GM21515 (cell line): ENCODE measurements around the gene KMT5B.

Source experiments
- ATAC-seq: cut with Tn5 transposase; IDR thresholded peaks from one replicate; pipeline ENCODE4 v1.9.1; 2021; ENCODE audit not compliant: unreplicated experiment

Gene KMT5B

DNA sequence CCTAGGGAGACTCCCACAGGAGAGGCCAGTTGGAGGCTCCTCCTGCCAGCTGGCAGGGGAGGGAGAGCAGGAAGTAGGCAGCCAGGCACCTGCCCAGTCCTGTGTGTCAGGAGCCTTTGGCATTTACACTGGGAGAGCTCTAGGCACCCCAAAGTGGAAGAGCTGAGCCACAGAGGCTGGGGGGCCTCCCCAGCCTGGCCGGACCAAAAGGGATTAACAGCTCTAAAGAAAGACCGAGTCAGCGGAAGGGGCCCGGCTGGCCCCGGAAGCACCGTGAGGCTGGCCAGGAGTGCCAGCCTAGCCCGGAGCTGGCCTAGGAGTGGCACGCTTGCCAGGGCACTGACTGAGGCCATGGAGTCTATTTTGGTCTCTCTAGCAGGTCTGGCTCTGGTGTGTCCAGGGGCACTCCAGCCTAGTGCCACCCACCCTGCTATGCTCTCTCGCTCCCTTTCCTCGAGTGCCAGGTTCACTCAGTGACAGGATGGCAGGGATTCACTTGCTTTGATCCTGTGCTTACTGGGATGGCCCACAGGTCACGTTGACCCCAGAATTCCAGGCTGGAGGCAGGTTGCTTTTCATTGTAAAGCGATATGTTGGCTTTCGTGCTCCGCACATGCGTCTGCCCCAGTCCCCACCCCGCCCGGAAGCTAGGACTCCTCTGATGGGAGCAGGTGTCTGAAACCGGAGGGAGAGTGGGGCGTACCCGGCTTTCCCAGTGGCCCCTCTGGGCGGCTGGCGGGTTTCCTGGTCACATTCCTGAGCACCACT lies 3.3 kb upstream of the KMT5B start:
- ATAC-seq, result no peak

DNA sequence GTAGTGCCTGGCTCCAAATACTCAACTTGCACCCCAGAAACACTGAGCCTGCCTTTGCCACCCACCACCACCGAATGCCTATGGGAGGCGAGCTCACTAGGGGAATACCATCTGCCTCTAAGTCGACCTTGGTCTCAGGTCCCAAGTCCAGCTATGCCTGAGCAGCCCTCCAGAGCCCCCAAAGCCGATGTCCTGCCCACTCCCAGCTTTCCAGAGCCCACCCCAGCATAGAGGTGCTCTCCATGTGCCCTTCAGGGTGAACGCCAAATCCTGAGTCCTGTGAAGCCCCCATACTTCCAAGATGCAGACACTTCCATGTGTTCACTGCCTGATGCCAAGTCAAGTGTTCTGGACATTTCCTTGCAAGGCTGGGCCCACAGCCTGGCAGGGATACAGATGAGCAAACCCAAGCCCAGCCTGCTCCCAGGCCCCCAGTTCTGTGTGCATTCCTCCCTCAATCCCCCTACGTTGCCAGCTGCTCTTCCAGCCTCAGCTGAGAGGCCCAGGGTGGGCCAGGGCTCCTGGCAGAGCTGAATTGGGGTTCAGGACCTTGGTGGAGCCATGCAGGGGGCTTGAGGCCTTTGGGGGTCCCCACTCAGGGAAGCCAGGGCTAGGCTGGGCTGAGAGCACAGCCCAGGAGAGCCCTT lies 2.6 kb upstream of the KMT5B start:
- no peak for ATAC-seq

DNA sequence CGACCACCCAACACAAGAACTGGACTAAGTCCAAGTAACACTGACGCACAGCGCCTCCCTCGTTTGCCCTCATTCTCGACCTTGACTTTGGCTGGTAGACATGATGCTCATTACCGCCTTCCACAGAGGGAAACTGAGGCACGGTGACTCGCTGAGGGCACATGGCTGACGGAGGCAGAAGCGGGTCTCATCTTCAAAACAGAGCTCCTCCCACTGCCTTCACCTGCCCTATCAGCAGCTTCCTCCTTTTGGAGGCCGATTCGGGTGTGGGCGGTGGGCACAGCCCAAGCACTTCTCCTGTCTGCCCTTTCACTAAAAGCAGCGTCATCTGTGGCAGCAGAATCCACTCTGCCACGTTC lies 2.0 kb upstream of the KMT5B start:
- ATAC-seq, result no peak

DNA sequence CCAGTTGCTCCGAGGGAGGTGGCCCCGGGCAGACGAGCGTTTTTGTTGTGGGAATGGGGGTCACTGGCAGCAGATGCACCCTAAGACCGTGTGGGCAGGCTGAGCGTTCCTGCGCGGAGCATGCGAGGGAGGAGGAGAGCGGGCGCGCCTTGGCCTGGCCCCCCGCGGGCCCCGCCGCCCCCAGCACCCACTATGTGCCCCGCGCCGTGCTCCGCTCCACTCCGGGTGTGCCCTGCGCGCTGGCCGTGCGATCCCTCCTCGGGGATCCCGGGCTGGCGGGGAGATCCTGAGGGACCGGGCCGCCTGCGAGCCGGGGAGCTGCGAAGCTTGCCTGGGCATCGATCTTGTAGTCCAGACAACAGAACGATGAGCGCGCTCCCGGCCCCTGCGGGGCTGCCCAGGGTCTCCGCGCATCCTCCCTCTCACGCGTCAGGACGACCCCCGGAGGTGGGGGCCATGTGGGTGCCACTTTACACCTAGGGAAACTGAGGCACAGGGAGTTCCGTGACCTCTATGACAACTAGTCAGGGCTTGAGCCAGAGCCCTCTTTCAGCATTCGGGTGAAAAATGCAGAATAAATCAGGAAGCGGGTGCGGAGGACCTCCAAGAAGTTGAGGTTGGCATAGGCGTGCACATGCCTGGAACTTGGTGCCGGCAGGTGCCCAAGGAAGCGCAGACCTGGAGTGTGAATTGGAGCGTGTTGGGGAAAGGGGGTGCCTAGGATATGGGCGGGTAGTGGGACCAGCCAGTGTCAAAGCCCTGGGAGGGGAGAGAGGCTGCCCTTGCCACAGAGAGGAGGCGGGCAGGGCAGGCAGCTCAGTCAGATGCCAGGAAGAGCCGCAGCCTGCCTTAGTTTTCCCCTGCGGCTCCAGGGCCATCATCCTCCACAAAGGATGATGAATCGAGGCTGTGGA lies 1.3 kb upstream of the KMT5B start:
- no peak for ATAC-seq

DNA sequence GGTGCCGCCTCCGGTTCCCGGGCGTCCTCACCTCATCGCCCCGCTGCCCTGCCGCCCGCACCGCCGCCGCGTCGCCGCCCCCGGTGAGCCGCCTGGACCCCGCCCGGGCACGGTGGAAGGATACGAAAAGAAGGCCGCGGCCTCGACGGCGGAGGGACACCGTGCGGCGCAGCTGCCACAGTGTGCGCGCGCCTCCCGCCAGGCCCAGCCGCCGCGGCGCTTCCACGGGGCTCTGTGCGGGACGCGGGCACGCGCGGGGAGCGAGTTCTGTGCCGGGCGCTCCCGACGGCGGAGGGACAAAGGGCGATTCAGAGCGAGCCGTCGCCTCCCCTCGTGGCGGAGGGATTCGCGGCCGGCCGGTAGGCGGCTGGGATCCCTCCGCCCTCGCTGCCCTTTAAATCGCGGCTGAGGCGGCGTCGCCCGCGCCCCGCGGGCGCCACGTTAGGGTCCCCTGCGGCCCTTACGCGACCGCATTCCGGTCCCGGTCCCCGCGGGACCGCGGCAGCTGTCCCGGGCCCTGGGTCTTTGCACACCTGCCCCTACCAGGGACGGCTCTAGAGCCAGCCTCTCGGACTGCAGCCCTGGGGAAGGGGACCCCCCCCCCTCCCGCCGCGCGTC lies 568 bp upstream of the KMT5B start:
- ATAC-seq, result peak; percentile 46

DNA sequence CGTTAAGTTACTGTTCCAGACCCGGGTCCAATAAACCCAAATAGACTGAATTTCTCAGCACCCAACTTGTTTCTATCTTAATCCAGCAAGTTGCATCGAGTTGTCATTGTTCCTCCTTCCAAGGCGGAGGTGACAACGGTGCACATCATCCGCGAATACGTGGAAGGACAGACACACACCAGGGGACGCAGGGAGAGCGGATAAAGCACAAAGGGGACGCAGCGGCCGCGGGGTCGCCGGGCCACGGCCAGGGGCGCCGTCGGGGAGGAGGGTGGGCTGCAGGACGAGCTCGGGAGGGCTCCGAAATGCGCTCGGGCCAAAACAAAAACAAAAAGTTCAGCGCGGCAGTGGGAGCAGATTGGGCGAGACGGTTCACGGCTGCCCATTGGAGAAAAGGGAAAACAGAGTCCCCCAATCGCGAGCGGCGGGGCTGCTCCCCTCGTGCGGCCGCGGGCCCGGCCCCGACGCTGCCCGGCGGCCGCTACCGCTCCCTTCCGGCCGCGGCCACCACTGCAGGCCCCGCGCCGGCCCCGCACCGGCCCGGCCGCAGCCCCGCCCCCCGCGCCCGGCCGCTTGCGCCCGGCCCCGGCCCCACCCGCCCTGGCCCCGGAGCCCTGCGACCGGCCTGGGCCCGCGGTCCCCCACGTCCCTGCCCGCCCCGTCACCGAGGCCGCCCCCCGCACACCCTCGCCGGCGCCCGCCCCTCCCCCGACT lies 518 bp downstream of the KMT5B start:
- peak; percentile 55 for ATAC-seq

DNA sequence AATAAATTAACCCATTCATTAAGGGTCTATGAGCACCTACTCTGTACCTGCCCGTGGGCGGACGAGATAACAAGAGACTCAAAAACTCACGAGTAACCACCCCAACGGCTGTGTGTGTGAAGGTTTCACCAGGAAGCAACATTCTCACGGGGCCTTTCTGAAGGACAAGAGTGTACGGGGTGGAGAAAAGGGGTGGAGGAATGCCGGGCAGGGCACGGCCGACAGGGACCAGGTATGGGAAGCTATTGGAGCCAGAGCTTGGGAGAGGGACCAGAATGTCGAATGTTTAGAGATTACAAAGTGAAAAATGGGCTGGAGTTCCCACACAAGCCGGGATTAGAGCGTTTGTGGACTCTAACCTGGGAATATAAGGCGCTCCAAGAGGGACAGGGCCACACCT lies 1.6 kb downstream of the KMT5B start:
- no peak for ATAC-seq

DNA sequence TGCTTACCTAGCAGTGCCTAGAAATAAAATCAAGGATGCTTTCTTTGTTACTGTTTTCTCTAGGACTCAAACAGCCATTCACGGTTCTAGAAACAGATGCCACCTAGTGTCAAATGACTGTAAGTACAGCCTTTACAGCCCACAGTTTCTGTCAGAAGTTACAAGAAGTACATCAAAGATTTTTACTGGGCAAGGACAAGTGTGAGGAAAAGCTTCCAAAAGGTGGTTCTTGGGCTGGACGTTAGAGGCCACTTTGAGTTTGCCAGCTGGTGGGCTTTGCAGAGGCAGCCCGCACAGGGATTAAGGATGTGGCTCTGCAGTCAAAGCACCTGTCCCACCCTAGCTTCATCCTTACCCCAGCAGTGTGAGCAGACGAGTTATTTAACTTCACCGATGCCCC lies 6.9 kb downstream of the KMT5B start:
- no peak for ATAC-seq

DNA sequence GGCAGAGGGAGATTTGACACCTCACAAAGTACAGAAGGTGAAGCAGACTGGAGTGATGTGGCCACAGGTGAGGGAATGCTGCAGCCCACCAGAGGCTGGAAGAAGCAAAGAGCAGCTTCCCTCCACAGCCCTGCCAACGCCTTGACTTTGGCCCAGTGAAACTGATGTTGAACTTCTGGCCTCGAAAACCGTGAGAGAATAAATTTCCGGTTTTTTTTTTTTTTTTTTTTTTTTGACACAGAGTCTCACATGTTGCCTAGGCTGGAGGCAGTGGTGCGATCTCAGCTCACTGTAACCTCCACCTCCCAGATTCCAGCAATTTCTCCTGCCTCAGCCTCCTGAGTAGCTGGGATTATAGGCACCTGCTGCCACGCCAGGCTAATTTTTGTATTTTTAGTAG lies 8.7 kb downstream of the KMT5B start:
- ATAC-seq, result no peak

DNA sequence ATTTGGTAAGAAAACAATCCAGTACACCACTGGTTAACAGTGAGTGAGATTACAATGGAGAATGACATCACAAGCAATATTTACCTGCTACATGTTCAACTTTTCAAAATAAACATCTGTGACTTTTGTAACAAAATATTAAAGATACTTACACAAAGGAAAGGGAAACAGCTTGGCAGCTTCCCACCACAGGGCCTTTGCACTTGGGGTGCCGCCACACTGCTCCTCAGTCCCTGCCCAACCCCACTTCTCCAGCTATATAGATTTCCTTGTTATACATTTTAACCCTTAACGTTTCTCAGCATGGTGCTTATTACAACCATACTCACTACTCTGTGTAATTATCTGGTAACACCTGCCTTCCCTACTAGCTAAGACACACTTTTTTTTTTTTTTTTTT lies 10.9 kb downstream of the KMT5B start:
- no peak for ATAC-seq

DNA sequence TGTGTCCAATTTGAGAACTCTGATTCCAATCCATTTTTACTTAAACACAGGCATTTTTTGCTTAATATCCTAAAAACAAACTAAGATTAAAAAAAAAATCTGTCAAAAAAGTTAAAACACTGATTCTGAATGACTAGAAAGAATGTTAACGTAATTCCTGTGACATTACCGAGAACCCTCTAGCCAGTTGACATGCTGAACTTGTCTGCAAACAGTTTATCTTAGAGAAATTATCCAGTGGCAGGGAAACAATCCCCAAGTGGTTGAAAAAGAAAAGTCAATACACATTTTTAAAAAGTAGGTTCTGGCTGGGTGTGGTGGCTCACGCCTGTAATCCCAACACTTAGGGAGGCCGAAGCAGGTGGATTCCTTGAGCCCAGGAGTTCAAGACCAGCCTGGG lies 11.6 kb downstream of the KMT5B start:
- no peak for ATAC-seq

DNA sequence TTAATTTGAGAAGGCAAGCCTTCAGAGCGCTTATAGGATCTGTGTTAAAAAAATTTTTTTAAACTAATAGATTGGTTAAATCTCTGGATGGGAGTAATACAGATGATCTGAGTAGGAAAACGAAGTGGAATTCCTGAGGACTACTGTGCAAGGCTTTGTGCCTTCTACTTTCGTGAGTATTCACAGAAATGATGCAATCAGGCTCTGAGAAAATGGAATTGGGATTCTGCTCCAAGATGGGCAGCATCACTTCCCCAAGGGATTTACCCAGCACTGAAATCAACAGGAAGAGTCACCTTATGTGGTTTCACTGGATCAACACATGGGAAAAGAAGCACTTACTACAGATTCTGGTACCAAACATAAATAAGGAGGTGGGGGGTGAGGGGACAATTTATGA lies 12.5 kb downstream of the KMT5B start:
- ATAC-seq, result no peak

DNA sequence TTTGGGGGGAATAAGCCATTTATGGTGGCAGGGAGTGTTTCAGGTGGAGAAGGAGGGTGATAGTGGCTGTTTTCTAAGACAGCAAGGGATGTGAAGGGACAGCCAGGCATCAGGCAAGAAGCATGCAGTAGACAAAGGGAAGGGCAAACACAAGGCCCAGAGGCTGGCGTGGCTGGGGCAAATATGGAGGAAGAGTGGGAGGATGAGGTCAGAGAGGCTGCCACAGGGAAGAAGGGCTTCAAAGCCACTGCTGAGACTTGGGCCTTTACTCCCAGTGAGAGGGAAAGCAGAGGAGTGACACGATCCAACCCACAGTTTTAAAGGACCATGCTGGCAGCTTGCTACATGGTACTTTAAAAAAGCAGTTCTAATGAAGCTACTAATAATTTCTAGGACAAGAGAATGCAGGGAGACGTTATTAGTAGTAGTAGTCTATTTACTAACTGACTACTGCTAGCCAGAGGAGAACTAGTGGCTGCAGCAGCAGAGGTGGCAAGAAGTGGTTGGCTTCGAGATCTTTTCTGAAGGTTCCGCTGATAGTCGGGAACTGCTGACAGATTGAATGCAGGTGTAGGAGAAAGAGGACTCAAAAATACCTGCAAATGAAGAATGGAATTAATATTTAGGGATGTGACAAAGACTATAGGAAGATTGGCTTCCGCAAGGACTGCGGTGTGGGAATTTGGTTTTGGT lies 13.7 kb downstream of the KMT5B start:
- no peak for ATAC-seq

DNA sequence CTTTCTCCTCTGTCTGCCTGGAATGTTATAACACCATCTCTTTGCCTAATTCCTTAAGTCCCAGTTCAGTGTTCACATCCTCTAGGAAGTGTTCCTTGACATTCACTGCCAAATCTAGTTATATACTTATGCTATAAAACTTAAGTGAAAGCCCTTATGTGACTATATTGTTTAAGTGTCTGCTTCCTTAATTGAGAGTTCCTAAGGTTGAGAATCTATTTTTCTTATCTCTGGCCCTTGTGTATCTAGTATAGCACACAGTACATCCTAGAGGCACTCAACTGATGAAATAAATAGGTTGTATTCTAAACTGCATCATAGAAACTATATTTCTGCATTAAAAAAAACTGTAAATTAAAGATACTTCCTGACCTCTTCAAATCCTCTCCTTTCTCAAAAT lies 16.9 kb downstream of the KMT5B start:
- no peak for ATAC-seq

DNA sequence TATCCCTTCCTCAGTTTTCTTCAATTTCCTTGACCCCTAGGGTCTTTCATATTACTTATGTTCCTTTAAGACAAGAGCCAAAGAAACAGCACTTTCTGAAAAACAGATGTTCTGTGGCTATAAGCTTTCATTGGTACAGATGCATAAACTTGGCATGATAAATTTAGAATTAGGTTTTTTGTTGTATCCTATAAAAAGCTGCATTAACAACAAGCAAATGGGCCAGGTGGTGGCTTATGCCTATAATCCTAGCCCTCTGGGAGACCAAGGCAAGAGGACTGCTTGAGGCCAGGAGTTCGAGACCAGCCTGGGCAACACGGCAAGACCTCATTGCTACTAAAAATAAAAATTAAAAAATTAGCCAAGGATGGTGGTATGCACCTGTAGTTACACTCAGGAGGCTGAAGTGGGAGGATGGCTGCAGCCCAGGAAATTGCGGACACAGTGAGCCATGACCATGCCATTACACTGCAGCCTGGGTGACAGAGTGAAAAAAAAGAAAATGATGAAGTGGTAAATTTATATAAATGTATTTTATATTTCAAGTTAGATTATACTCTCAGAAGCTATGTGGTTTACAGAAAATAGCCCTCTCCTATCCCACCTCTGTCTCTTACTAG lies 18.3 kb downstream of the KMT5B start:
- ATAC-seq, result no peak

DNA sequence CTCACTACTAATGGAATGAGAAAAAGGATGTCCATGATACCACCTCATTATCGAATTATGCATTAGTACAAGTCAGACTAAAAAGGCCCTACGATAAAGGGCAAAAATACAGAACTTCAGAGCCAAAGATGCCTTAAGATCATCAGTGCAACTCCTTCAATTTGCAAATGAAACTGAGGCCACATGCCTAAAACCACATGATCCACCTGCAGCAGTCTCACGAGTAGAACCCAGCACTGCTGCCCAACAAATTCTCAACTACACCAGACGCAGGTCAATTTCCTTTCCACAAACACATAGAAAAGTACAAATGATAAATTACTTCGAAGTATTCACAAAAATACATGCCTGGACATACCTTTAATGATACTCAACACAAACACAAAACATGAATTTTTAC lies 20.1 kb downstream of the KMT5B start:
- no peak for ATAC-seq

DNA sequence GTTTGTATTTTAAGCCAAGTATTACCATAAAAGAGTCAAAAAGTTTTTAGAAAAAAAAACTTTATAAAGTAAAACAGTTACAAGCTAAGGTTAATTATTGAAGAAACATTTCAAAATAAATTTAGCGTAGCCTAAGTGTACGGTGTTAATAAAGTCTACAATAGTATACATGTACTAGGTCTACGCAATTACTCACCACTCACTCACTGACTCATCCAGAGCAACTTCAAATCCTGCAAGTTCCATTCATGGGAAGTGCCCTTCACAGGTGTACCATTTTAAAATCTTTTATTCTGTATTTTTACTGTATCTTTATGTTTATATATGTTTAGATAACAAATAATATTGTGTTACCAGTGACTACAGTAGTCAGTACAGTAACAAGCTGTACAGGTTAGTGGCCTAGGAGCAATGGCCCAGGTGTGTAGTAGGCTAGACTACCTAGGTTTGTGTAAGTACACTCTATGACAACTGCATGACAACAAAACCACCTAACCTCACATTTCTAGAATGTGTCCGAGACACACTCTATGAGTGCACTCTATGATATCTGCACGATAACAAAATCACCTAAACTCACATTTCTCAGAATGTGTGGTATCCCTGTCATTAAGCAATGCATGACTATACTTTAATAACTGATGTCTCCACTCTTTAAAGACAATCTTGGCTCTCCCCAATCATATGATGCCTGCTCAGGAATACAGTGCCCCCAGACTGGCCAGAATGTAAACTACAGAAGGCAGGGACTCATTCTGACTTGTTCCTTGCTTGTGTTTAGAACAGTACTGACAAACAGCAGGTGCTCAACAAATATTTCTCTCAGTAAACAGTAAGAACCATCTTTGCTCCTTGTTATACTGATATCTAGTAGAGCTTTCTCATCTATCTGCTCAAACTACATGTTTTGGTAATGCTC lies 21.2 kb downstream of the KMT5B start:
- no peak for ATAC-seq

DNA sequence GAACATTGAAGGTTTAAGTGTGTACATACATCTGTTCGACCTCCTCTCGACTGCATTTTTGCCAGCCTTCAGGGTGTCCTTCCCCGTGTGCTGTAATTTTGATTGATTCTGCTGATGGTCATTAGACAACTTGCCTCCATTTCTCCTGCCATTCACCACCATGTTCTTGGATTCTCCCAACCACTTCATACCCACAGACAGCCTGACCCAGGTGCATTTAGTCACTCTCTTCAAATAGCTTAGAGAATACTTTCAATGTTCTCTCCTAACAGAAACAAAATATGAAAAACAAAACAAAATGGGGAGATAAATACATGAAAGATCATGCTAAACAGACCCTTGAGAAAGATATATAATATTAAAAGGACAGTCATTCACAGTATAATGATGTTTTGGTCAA lies 23.2 kb downstream of the KMT5B start:
- no peak for ATAC-seq

DNA sequence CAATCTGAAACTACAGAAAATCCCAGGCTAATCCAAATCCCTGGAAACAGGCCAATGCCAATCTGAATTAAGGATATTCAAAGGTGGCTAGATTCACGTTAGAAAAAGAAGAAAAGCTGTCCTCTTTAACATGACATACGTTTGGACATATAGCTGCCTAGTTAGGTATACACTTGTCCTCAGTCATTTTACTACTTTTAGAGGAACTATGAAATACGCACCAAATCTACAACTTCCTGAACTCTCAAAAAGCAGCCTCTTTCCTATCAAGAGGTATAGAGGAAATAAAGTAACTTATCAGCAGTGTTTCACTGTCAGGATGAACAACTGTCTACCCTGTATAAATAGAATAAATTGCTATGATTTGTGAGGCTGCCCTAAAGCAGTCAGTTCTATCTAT lies 24.0 kb downstream of the KMT5B start:
- no peak for ATAC-seq
